ENCODE measurements around the gene KRTAP10-8. TPM values are rescaled to one million over a fixed set of nuclear protein-coding genes. Genes with fewer than 3 reads are reported as not detected.
A peak's percentile ranks its signal among the peaks of the same experiment; 100 is the strongest.
"Not testable (repeated sequence)": the region's sequence is repeated elsewhere in the genome, so short reads cannot be mapped to it uniquely, and the experiment has no call there.

The KRTAP10-8 gene
- total and polyA plus RNA-seq, 4 donors, result not detected

DNA sequence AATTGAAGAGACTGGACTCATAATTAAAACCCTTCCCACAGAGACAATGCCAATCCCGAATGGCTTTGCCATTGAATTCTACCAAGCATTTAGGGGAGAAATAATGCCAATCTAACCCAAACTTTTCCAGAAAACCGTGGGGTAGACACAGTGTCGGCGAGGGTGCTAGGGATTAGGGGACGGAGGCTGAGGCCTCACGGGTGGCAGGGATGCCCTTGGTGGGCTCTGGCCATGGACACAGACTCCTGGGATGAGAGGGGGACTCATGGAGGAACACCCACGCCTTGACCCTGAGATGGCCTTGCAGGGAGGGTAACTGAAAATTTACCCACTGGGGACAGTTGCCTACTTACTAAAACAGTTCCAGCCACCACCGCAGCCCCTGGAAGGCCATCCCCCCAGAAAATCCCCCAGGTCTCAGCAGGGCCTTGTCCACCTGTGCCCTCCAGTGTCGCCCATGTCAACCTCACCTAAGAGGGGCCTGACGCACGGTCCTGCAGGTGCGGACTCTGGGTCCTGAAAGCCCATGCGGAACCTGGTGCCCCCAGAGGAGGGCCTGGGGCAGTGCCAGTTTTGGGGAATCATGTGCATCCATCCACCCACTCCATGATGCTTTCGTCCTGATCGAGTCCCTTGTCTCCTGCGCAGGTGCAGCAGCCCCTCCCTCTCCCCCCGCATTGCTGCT, 33.4 kb upstream of the KRTAP10-8 start:
- Histone ChIP-seq H3K4me3 (ENCODE audit: low read length in 2 of 2) (no peak overlapping the region), H3K27ac (ENCODE audit: low read depth in 1 of 2, low read length in 2 of 2) (no peak overlapping the region), H3K27me3 (ENCODE audit: control insufficient read depth in 1 of 2, insufficient read depth in 2 of 2, low read length in 1 of 2) (no peaks in the 10 kb centered on the region), H3K9me3 (ENCODE audit: control insufficient read depth, low read length) (peaks cover 7% of the 10 kb centered on the region), H3K36me3 (ENCODE audit: control insufficient read depth in 1 of 2, insufficient read depth in 2 of 2, low read length in 1 of 2) (no peaks in the 10 kb centered on the region), H3K4me1 (ENCODE audit: control insufficient read depth in 1 of 2, insufficient read depth in 2 of 2, low read length in 2 of 2) (no peaks in the 10 kb centered on the region)
- intact Hi-C loops (cut with DNase I), result no loop called here
- DNase-seq (peak in 1 of 2 donors; percentile 64), ATAC-seq (ENCODE audit: low FRiP score) (peak; percentile 24)
- 95 to 97% methylated on average over 17 of the region's 17 CpGs for WGBS, 2 donors

DNA sequence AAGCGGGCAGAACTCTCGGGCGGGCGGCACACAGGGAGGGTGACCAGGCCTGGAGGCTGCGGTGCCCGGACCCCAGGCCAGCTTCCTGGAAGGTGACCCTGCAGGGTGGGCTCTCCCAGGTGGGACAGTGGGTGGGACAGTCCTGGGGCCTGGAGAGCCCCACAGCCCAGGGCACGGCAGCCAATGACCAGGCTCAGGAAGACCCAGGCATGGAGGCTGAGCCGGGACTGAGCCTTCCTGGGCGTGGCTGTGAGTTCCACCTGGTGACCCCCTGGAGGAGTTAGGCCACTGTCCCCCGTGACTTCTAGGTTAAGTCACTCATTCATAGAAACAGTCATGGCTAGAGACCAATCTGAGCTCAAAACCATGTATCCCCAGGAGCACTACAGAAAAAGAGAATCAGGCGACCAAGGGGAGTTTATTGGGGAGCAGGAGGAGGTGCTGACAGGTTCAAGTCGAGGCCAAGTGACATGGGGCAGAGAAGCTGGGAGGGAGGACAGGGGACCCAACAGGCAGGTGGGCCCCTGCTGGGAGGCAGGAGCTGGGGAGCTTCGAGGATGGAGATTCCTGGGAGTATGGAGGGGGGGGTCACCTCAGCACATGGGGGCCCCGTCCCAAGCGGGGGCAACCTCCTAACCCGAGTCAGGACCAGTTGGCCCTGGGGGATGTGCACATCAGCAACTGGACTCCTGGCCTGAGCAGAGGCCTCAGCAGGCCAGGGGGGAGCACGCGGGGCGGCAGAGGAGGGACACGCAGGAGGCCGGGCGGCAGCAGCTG, 32.6 kb upstream of the KRTAP10-8 start:
- no peaks in the 10 kb centered on the region for H3K36me3 ChIP-seq (ENCODE audit: control insufficient read depth in 1 of 2, insufficient read depth in 2 of 2, low read length in 1 of 2)
- WGBS, 2 donors, result 77 to 85% methylated on average over 15 to 22 of the region's 22 CpGs
- peak in 1 of 2 donors; percentile 60 for DNase-seq
- no peak overlapping the region for H3K4me3 ChIP-seq (ENCODE audit: low read length in 2 of 2)
- peak; percentile 33 for ATAC-seq (ENCODE audit: low FRiP score)
- no peaks in the 10 kb centered on the region for H3K27me3 ChIP-seq (ENCODE audit: control insufficient read depth in 1 of 2, insufficient read depth in 2 of 2, low read length in 1 of 2)
- H3K9me3 ChIP-seq (ENCODE audit: control insufficient read depth, low read length), result peaks cover 7% of the 10 kb centered on the region
- intact Hi-C loops (cut with DNase I), result no loop called here
- no peak overlapping the region for H3K27ac ChIP-seq (ENCODE audit: low read depth in 1 of 2, low read length in 2 of 2)
- H3K4me1 ChIP-seq (ENCODE audit: control insufficient read depth in 1 of 2, insufficient read depth in 2 of 2, low read length in 2 of 2), result no peaks in the 10 kb centered on the region

DNA sequence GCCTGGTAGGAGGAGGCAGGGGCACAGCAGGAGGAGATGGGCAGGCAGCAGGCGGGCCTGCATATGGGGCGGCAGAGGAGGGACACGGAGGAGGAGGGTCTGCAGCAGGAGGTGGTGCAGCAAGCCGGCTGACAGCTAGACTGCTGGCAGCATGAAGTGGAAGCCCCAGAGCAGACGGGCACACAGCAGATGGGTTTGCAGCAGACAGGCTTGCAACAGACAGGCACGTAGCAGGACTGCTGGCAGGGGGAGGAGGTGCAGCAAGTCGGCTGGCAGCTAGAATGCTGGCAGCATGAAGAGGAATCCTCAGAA, 32.1 kb upstream of the KRTAP10-8 start:
- intact Hi-C loops (cut with DNase I), result no loop called here
- DNase-seq (no peak), ATAC-seq (ENCODE audit: low FRiP score) (no peak)
- no peaks in the 10 kb centered on the region for H3K36me3 ChIP-seq (ENCODE audit: control insufficient read depth in 1 of 2, insufficient read depth in 2 of 2, low read length in 1 of 2)
- no peak overlapping the region for H3K27ac ChIP-seq (ENCODE audit: low read depth in 1 of 2, low read length in 2 of 2)
- H3K27me3 ChIP-seq (ENCODE audit: control insufficient read depth in 1 of 2, insufficient read depth in 2 of 2, low read length in 1 of 2), result no peaks in the 10 kb centered on the region
- no peaks in the 10 kb centered on the region for H3K4me1 ChIP-seq (ENCODE audit: control insufficient read depth in 1 of 2, insufficient read depth in 2 of 2, low read length in 2 of 2)
- no peak overlapping the region for H3K4me3 ChIP-seq (ENCODE audit: low read length in 2 of 2)
- 73 to 74% methylated on average over 6 to 7 of the region's 7 CpGs for WGBS, 2 donors
- peaks cover 7% of the 10 kb centered on the region for H3K9me3 ChIP-seq (ENCODE audit: control insufficient read depth, low read length)

DNA sequence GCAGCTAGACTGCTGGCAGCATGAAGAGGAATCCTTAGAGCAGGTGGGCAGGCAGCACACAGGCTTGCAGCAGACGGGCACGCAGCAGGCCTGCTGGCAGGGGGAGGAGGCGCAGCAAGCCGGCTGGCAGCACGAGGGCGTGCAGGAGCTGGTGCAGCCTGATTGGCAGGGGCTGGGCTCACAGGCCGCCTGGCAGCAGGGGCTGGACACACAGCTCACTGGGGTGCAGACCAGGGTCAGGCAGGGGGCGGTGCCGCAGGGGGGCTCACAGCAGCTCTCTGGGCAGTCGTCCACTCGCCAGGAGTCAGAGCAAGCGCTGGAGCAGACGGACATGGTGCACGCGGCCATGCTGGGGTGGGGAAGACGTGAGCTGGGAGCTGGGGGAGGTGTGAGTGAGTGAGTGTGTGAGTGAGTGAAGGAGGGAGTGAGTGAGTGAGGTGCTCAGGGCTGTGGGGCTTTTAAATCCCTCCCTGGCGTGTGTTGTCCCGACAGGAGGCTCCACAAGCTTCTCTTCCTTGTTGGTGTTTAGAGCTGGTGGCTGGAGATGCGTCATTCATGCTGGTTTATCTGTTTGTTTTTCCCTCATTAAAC, 31.6 kb upstream of the KRTAP10-8 start, which contains the start of gene KRTAP10-5:
KRTAP10-5 (minus strand) TSS at position 374 of the 591 bp plus-strand sequence; CDS start at position 348, 26 bp downstream.
- H3K27ac ChIP-seq (ENCODE audit: low read depth in 1 of 2, low read length in 2 of 2); H3K9me3 ChIP-seq (ENCODE audit: control insufficient read depth, low read length); H3K36me3 ChIP-seq (ENCODE audit: control insufficient read depth in 1 of 2, insufficient read depth in 2 of 2, low read length in 1 of 2); H3K4me3 ChIP-seq (ENCODE audit: low read length in 2 of 2); intact Hi-C loops (cut with DNase I); H3K27me3 ChIP-seq (ENCODE audit: control insufficient read depth in 1 of 2, insufficient read depth in 2 of 2, low read length in 1 of 2); H3K4me1 ChIP-seq (ENCODE audit: control insufficient read depth in 1 of 2, insufficient read depth in 2 of 2, low read length in 2 of 2); ATAC-seq (ENCODE audit: low FRiP score): not testable (repeated sequence)
- DNase-seq, result peak in 1 of 2 donors; percentile 50
- WGBS, 2 donors, result 31 to 45% methylated on average over 17 to 19 of the region's 19 CpGs

DNA sequence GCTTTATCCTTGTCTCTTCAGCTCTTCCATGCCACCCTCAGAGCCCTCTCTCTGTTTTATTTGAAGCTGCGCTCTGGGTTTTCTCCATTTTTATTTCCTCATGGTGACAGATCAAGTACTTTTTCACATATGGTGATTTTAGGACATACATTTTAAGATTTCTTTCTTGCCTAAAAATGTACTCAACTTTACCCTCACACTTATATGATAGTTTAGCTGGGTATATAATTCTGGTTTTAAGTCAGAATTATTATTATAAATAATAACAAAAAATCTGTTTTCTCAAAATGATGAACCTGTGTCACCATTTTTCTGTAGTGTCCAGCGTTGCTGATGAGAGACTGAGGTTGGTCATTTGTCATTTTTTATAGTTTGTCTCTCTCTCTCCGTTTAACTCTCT, 30.7 kb upstream of the KRTAP10-8 start:
- intact Hi-C loops (cut with DNase I), result no loop called here
- Histone ChIP-seq H3K27me3 (ENCODE audit: control insufficient read depth in 1 of 2, insufficient read depth in 2 of 2, low read length in 1 of 2) (no peaks in the 10 kb centered on the region), H3K36me3 (ENCODE audit: control insufficient read depth in 1 of 2, insufficient read depth in 2 of 2, low read length in 1 of 2) (no peaks in the 10 kb centered on the region), H3K4me1 (ENCODE audit: control insufficient read depth in 1 of 2, insufficient read depth in 2 of 2, low read length in 2 of 2) (no peaks in the 10 kb centered on the region), H3K9me3 (ENCODE audit: control insufficient read depth, low read length) (peaks cover 9% of the 10 kb centered on the region), H3K4me3 (ENCODE audit: low read length in 2 of 2) (no peak overlapping the region), H3K27ac (ENCODE audit: low read depth in 1 of 2, low read length in 2 of 2) (no peak overlapping the region)
- ATAC-seq (ENCODE audit: low FRiP score) (no peak), DNase-seq (no peak)
- WGBS, 2 donors, result 95 to 96% methylated on average over 3 of the region's 3 CpGs

DNA sequence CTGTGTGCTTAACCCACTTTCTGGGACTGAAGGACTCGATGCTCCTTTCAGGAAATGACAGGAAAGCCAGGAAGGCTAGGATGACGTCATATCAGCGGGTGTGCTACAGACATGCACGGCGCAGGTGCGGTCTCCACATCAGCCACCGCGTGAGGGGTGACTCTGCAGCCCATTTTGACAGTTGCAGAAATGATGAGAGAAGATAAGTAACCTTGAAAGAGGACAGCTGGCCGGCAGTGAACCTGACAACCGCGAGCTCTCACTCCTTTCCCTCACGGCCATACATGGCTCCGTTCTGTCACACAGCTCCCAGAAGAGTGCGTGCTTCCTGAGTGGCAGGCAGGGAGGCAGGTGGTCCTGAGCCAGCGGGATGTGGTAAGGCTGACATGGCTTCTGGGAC, 29.8 kb upstream of the KRTAP10-8 start:
- H3K4me3 ChIP-seq (ENCODE audit: low read length in 2 of 2), result no peak overlapping the region
- no peaks in the 10 kb centered on the region for H3K4me1 ChIP-seq (ENCODE audit: control insufficient read depth in 1 of 2, insufficient read depth in 2 of 2, low read length in 2 of 2)
- 80 to 85% methylated on average over 15 of the region's 15 CpGs for WGBS, 2 donors
- no peaks in the 10 kb centered on the region for H3K27me3 ChIP-seq (ENCODE audit: control insufficient read depth in 1 of 2, insufficient read depth in 2 of 2, low read length in 1 of 2)
- DNase-seq (no peak), ATAC-seq (ENCODE audit: low FRiP score) (no peak)
- peaks cover 9% of the 10 kb centered on the region for H3K9me3 ChIP-seq (ENCODE audit: control insufficient read depth, low read length)
- no peaks in the 10 kb centered on the region for H3K36me3 ChIP-seq (ENCODE audit: control insufficient read depth in 1 of 2, insufficient read depth in 2 of 2, low read length in 1 of 2)
- intact Hi-C loops (cut with DNase I), result no loop called here
- no peak overlapping the region for H3K27ac ChIP-seq (ENCODE audit: low read depth in 1 of 2, low read length in 2 of 2)

DNA sequence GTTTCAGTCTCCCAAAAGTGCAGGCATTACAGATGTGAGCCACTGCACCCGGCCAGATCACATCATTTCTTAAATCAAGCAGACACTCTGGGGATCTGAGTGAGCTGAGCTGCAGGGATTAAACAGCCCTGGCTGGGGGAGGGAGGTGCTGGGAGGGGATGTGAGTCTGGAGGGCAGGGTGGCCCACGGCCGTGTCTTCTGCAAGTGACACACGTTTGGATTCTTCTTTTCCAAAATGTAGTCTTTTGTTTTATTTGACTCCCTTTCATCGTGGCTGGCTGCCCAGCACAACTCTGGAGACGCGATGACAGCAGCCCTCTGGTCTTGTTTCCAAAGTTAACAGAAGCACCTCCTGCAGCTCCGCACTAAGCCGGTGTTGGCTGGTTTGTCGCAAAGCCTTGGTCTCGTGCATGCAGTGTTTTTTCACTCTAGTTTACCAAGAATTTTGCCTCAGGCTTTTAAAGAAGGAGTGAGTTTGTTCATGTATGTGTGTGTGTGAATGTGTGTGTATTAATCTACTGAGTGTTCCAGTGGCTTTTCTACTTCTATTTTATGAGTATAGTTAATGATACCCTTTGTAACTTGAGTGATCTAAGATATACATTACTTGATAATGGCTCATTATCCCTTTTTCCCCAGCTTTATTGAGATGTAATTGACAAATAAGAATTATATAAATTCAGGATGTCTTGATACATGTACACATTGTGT, 28.6 kb upstream of the KRTAP10-8 start:
- no peak for ATAC-seq (ENCODE audit: low FRiP score)

DNA sequence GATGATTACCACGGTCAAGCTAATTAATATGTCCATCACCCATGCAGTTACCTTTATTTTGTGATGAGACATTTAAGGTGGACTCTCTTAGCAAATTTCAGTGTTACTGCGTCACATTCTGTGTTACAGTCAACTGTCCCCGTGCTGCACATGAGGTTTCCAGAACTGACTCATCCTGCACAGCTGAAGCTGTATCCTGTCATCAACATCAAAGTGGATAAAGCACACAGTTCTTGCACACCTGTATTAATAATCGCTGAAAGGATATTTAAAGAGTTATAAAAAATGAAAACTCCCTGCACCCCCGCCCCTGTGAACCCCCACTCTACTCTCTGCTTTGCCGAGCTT, 28.1 kb upstream of the KRTAP10-8 start:
- ATAC-seq (ENCODE audit: low FRiP score), result no peak
- Histone ChIP-seq H3K4me3 (ENCODE audit: low read length in 2 of 2) (no peak overlapping the region), H3K4me1 (ENCODE audit: control insufficient read depth in 1 of 2, insufficient read depth in 2 of 2, low read length in 2 of 2) (no peaks in the 10 kb centered on the region), H3K27ac (ENCODE audit: low read depth in 1 of 2, low read length in 2 of 2) (no peak overlapping the region), H3K27me3 (ENCODE audit: control insufficient read depth in 1 of 2, insufficient read depth in 2 of 2, low read length in 1 of 2) (no peaks in the 10 kb centered on the region), H3K36me3 (ENCODE audit: control insufficient read depth in 1 of 2, insufficient read depth in 2 of 2, low read length in 1 of 2) (no peaks in the 10 kb centered on the region), H3K9me3 (ENCODE audit: control insufficient read depth, low read length) (peaks cover 6% of the 10 kb centered on the region)
- no peak for DNase-seq
- WGBS, 2 donors, result 74 to 79% methylated on average over 6 of the region's 6 CpGs
- intact Hi-C loops (cut with DNase I), result no loop called here

More for the DNA sequence above, 28.6 kb upstream of the KRTAP10-8 start:
- no peaks in the 10 kb centered on the region for H3K36me3 ChIP-seq (ENCODE audit: control insufficient read depth in 1 of 2, insufficient read depth in 2 of 2, low read length in 1 of 2)
- H3K27me3 ChIP-seq (ENCODE audit: control insufficient read depth in 1 of 2, insufficient read depth in 2 of 2, low read length in 1 of 2), result no peaks in the 10 kb centered on the region
- no peak overlapping the region for H3K4me3 ChIP-seq (ENCODE audit: low read length in 2 of 2)
- H3K4me1 ChIP-seq (ENCODE audit: control insufficient read depth in 1 of 2, insufficient read depth in 2 of 2, low read length in 2 of 2), result no peaks in the 10 kb centered on the region
- intact Hi-C loops (cut with DNase I), result no loop called here
- H3K9me3 ChIP-seq (ENCODE audit: control insufficient read depth, low read length), result peaks cover 6% of the 10 kb centered on the region
- DNase-seq, result no peak
- 0 to 5% methylated on average over 11 of the region's 11 CpGs for WGBS, 2 donors
- no peak overlapping the region for H3K27ac ChIP-seq (ENCODE audit: low read depth in 1 of 2, low read length in 2 of 2)
